Thyroid gland (tissue), 4 donors: Measurements from ENCODE around the gene USP37. TPM values are rescaled to one million over a fixed set of nuclear protein-coding genes. Genes with fewer than 3 reads are reported as not detected.

Source experiments
- DNase-seq, 2 donors: peaks; one replicate each; pipeline ENCODE4 v3.0.0-alpha.2; 2019
- H3K27ac ChIP-seq, 3 donors: fragments of 200-600 bp; sonication (generic); 1 replicate in 2 of 3; 2 replicates in 1 of 3; pipeline ENCODE4 v1.5.1; 2016 to 2019; ENCODE audit warnings: mild to moderate bottlenecking in 1 of 3, moderate library complexity in 1 of 3
- H3K27me3 ChIP-seq: fragments of 200-600 bp; sonication (generic); one replicate; pipeline ENCODE4 v1.5.1; 2019
- H3K36me3 ChIP-seq, 2 donors: fragments of 200-600 bp; sonication (generic); one replicate each; pipeline ENCODE4 v1.5.1; 2016 to 2019
- H3K4me1 ChIP-seq, 2 donors: fragments of 200-600 bp; sonication (generic); one replicate each; pipeline ENCODE4 v1.5.1; 2017 to 2019
- H3K4me3 ChIP-seq, 3 donors: fragments of 200-600 bp; sonication (generic); replicated peaks in 1 of 3; 1 replicate in 2 of 3; 2 replicates in 1 of 3; pipeline ENCODE4 v1.5.1; 2016; ENCODE audit warnings: mild to moderate bottlenecking in 1 of 3
- H3K9me3 ChIP-seq: fragments of 200-600 bp; sonication (generic); one replicate; pipeline ENCODE4 v1.5.1; 2017
- CTCF ChIP-seq, 6 experiments: fragments of 200-600 bp in 3 of 6; fragments of 450-650 bp in 3 of 6; sonication (generic) in 3 of 6; IDR thresholded peaks; one replicate each; pipeline ENCODE4 v1.5.1; 2016 to 2019; ENCODE audit warnings: antibody characterized with exemption in 6 of 6, mild to moderate bottlenecking in 2 of 6, inconsistent platforms in 1 of 6, moderate library complexity in 1 of 6
- POLR2A ChIP-seq, 2 donors: fragments of 450-650 bp; IDR thresholded peaks; one replicate each; pipeline ENCODE4 v1.6.1; 2017; ENCODE audit warnings: antibody characterized with exemption in 2 of 2, mild to moderate bottlenecking in 2 of 2, moderate library complexity in 1 of 2
- WGBS, 2 donors: methylation state at CpG; one replicate each; pipeline ENCODE4 v1.1.5; 2017; 5-methylcytosine and 5-hydroxymethylcytosine counted together
- intact Hi-C: fragments of 100-400 bp; cut with DNase I; formaldehyde crosslinking; loops from one replicate; pipeline ENCODE4 v1.15.1; 2023
- total RNA-seq, 4 donors: library from RNA; depleted of rRNA; stranded (reverse); fragments of >200 nt; gene quantifications; one replicate each; pipeline ENCODE4 v1.2.3, GENCODE V29; 2016

Gene USP37, protein sequence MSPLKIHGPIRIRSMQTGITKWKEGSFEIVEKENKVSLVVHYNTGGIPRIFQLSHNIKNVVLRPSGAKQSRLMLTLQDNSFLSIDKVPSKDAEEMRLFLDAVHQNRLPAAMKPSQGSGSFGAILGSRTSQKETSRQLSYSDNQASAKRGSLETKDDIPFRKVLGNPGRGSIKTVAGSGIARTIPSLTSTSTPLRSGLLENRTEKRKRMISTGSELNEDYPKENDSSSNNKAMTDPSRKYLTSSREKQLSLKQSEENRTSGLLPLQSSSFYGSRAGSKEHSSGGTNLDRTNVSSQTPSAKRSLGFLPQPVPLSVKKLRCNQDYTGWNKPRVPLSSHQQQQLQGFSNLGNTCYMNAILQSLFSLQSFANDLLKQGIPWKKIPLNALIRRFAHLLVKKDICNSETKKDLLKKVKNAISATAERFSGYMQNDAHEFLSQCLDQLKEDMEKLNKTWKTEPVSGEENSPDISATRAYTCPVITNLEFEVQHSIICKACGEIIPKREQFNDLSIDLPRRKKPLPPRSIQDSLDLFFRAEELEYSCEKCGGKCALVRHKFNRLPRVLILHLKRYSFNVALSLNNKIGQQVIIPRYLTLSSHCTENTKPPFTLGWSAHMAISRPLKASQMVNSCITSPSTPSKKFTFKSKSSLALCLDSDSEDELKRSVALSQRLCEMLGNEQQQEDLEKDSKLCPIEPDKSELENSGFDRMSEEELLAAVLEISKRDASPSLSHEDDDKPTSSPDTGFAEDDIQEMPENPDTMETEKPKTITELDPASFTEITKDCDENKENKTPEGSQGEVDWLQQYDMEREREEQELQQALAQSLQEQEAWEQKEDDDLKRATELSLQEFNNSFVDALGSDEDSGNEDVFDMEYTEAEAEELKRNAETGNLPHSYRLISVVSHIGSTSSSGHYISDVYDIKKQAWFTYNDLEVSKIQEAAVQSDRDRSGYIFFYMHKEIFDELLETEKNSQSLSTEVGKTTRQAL
- 10 to 100 TPM; 10.6 to 22.4 (median 15.8) TPM for total RNA-seq

GRCh38 chr2:218568190-218569037, at the start of gene USP37, which contains the start of gene CNOT9:
Gene USP37, minus strand, starts transcription at chr2:218568351. Its CDS starts 9,698 bp downstream, at chr2:218558653.
Gene CNOT9, plus strand, starts transcription at chr2:218568839. Its CDS starts 116 bp downstream, at chr2:218568955.
- TF ChIP-seq POLR2A (IDR thresholded peaks at IDR 0.05) (peak in 1 of 2 donors; percentile 75), CTCF (IDR thresholded peaks at IDR 0.05) (peak in 1 of 6 experiments; percentile 13)
- Histone ChIP-seq H3K9me3 (no peaks in the 10 kb centered on the region), H3K27ac (peak within 1 kb of the TSS; percentile 81 to 91 (median 89)), H3K27me3 (no peaks in the 10 kb centered on the region), H3K36me3 (no peaks in the 10 kb centered on the region), H3K4me3 (peak within 1 kb of the TSS; percentile 72 to 74 (median 74)), H3K4me1 (peaks cover 16 to 27% of the 10 kb centered on the region in 2 donors)
- DNase-seq = peak; percentile 100
- 0 to 1% methylated on average over 42 to 51 of the region's 77 CpGs for WGBS, 2 donors
- intact Hi-C loops = loop anchor here (5.0 to 10.0 kb wide), 3 partner anchors 76 to 304 kb away; partner anchors contain the start of gene GPBAR1

DNA sequence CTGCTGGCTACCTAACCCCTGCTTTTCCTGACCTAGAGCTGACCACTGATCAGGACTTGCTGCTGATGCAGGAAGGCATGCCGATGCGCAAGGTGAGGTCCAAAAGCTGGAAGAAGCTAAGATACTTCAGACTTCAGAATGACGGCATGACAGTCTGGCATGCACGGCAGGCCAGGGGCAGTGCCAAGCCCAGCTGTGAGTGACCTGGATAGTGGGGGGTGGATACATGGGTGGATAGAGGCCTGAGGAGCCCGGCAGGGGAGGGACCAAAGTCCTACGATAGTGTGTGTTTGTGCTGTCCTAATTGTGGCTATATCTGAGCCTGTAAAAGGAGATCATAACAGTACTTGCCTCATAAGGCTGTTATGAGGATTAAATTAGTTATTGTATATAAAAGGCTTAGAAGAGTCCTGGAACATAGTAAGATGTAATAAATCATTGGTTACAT, 47.7 kb upstream of the USP37 start:
- H3K27ac ChIP-seq = no peak overlapping the region
- intact Hi-C loops = no loop called here
- H3K9me3 ChIP-seq = no peaks in the 10 kb centered on the region
- no peak overlapping the region for H3K4me3 ChIP-seq
- H3K4me1 ChIP-seq = no peaks in the 10 kb centered on the region
- no peaks in the 10 kb centered on the region for H3K36me3 ChIP-seq
- H3K27me3 ChIP-seq = no peaks in the 10 kb centered on the region
- 64 to 72% methylated on average over 6 of the region's 6 CpGs for WGBS, 2 donors
- TF ChIP-seq POLR2A (IDR thresholded peaks at IDR 0.05) (no peak), CTCF (IDR thresholded peaks at IDR 0.05) (no peak)
- no peak for DNase-seq

GRCh38 chr2:218607436-218608115, 39.4 kb upstream of the USP37 start, which contains the start of gene PLCD4:
Gene PLCD4, plus strand, starts transcription at chr2:218607899. Its CDS starts 7,841 bp downstream, at chr2:218615740.
- intact Hi-C loops = no loop called here
- no peaks in the 10 kb centered on the region for H3K27me3 ChIP-seq
- TF ChIP-seq CTCF (IDR thresholded peaks at IDR 0.05) (no peak), POLR2A (IDR thresholded peaks at IDR 0.05) (peak in 1 of 2 donors; percentile 28)
- peak within 1 kb of the TSS in 2 of 3 donors; percentile 50 to 61 for H3K27ac ChIP-seq
- peaks cover 5 to 23% of the 10 kb centered on the region in 2 donors for H3K4me1 ChIP-seq
- no peaks in the 10 kb centered on the region for H3K9me3 ChIP-seq
- peak; percentile 12 to 30 for DNase-seq
- H3K36me3 ChIP-seq = no peaks in the 10 kb centered on the region
- H3K4me3 ChIP-seq = no peak within 1 kb of the TSS
- WGBS, 2 donors = 18 to 25% methylated on average over 8 of the region's 8 CpGs

- Histone ChIP-seq H3K36me3 (no peaks in the 10 kb centered on the region), H3K9me3 (no peaks in the 10 kb centered on the region), H3K27ac (no peak overlapping the region), H3K4me3 (no peak overlapping the region), H3K4me1 (peaks cover 5 to 23% of the 10 kb centered on the region in 2 donors), H3K27me3 (no peaks in the 10 kb centered on the region)
- TF ChIP-seq POLR2A (IDR thresholded peaks at IDR 0.05) (no peak), CTCF (IDR thresholded peaks at IDR 0.05) (no peak)
- intact Hi-C loops = no loop called here
- peak in 1 of 2 donors; percentile 39 for DNase-seq
- 69 to 88% methylated on average over 2 of the region's 2 CpGs for WGBS, 2 donors
Measured at GRCh38 chr2:218605432-218605831, 37.3 kb upstream of the USP37 start.
